ENCODE results near the gene SCN4A.

GRCh38 chr17:63999680-64000531, 27.2 kb upstream of the SCN4A start:
- no peak for TF ChIP-seq CTCF (conservative IDR thresholded peaks at IDR 0.05)
- no peak for TF ChIP-seq EZH2 (IDR thresholded peaks at IDR 0.05; ENCODE audit: low read depth)

Data from PC-9 (cell line).